Stimulated activated CD8-positive, alpha-beta memory T cell treated with anti-CD3 and anti-CD28 coated beads, Interleukin-7, amount 100 ng/mL, for 4 hours (primary cell): ENCODE measurements around the gene KRT26.
"Not testable (repeated sequence)": the region's sequence is repeated elsewhere in the genome, so short reads cannot be mapped to it uniquely, and the experiment has no call there.

ENCODE experiments used
- DNase-seq, 2 donors: peaks; one replicate each; pipeline ENCODE4 v3.0.0-alpha.2; 2020; ENCODE audit warnings: low read depth in 2 of 2

The KRT26 gene

GRCh38 chr17:40794466-40794865 is 22.5 kb upstream of the KRT26 start:
- DNase-seq: no peak

- no peak for DNase-seq
Measured at GRCh38 chr17:40793832-40794231, 21.8 kb upstream of the KRT26 start.

DNA sequence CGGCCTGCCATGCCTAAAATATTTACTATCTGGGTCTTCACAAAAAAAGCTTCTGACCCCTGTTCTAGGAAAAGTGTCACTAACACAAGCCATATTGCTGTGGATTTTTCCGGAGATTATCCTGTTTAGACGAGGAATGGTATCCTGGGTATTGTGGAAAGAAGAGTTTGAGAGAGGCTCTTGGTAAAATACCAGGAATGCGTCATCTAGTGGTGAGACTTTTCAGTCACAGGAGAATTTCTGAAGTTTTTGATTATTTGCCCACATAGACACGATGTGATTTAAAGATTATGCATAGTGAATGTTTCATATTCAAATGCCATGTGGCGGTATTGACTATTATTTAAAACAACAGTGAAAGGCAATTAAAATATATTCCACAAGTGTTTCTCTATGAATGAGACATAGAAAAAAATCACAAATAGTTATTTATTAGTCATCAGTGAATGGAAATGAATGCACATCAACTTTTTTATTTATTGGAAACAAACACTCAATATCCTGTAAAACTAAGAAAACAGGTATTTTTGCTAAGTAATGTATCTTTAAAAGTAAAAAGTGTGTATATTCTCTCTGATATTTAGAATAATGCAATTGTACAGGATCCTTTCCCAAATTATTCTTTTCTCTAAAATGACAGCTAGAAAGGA is 19.9 kb upstream of the KRT26 start:
- no peak for DNase-seq

DNA sequence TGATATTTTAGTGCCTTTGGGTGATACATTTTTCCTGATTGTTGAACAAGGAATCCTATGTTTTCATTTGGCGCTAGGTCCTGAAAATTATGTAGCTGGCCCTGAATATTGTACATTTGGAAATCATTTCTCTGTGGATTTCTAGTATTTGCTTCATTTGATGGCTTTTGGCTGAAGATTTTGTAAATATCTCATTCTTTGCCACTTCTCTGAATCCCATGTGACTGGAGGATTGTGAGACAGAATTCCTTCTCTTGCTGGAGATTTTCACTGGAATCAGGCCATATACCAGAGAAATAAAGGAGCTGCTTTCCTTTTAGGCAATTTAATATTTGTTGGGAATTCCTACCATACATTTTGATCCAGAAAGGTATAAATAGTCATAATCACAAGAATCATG is 19.1 kb upstream of the KRT26 start:
- no peak for DNase-seq

GRCh38 chr17:40782450-40782849 is 10.4 kb upstream of the KRT26 start, which contains the start of gene KRT27:
KRT27 (minus strand) TSS chr17:40782550; CDS start chr17:40782493, 57 bp downstream.
- no peak for DNase-seq

DNA sequence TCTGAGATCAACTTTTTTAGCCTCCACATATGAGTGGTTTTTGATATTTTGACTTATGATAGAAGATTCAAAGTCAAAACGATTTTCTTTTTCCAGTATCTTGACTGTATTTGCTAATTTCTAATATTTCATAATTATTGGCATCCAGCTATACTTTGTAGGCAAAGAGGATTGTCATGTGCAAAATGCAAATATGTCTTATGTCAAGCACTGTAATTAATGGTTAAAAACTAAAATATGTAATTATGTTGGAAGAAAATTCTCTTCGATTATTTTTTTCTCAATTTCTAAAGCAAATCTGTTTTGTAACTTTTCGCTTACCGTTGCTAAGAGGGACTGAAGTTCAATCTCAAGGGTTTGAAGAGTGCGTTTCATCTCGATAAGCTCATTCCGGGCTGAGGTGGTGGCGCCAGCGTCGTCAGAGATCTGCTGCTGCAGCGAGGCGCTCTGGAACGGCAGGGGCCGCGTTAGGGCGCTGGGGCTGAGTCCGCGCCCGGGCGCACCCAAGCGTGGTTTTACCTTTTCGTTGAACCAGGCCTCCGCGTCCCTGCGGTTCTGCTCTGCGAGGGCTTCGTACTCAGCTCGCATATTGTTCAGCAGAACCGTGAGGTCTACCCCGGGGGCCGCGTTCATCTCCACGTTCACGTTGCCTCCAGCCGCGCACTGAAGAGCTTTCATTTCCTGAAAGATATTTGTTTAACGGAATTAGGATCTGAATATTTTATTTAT is 7.3 kb upstream of the KRT26 start:
- no peak for DNase-seq

- no peak for DNase-seq
Measured at GRCh38 chr17:40778461-40778860, 6.5 kb upstream of the KRT26 start.

- DNase-seq: no peak
Measured at GRCh38 chr17:40777971-40778370, 6.0 kb upstream of the KRT26 start.

DNA sequence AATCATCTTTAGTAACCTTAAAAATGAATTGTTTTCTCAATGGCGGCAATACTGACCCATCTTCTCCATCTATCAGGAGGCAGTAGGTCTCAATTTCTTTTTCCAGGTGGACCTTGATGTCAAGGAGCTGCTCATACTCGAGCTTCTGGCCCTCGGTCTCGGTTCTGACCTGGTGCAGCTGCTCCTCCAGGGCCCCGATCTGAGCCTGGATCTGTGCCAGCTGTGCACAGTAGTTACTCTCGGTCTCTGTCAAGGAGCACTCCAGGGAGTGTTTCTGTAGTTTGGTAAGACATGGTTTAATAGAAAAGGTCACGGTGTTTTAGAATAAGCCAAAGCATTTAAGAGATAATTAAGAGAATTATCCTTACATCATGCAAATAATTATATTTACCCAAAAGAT is 5.5 kb upstream of the KRT26 start:
- no peak for DNase-seq

- DNase-seq: no peak
Measured at GRCh38 chr17:40775945-40776344, 3.9 kb upstream of the KRT26 start.

GRCh38 chr17:40765657-40766056 is 6.3 kb downstream of the KRT26 start:
- DNase-seq: no peak

- no peak for DNase-seq
Measured at GRCh38 chr17:40763752-40764151, 8.2 kb downstream of the KRT26 start.

DNA sequence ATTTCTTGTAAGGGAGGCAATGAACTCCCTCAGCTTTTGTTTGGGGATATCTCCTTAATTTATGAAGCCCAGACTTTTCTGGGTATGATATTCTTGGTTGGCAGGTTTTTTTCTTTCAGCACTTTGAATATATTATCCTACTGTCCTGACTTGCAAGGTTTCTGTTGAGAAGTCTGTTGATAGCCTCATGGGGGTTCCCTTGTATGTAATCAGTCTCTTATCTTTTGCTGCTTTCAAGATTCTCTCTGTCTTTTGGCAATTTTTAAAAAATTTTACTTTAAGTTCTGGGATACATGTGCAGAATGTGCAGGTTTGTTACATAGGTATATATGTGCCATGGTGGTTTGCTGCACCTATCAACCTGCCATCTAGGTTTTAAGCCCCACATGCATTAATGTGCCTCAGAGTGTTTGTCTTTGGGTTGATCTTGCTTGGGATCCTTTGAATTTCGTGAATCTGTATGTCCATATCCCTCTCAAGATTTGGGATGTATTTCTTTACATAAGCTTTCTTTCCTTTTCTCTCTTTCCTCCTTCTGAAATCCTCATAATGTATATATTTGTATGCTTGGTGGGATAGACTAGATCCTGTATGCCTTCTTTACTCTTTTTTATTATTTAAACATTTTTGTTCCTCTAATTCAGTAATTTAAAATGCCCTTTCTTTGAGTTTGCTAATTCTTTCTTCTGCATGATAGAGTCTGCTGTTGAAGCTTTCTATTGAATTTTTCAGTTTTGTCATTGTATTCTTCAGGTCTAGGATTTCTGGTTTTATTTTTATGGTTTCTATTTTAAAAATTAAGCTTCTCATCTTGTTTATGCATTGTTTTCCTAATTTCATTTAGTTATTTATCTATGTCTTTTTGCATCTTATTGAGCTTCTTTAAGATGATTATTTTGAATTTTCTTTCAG is 11.6 kb downstream of the KRT26 start:
- no peak for DNase-seq

DNA sequence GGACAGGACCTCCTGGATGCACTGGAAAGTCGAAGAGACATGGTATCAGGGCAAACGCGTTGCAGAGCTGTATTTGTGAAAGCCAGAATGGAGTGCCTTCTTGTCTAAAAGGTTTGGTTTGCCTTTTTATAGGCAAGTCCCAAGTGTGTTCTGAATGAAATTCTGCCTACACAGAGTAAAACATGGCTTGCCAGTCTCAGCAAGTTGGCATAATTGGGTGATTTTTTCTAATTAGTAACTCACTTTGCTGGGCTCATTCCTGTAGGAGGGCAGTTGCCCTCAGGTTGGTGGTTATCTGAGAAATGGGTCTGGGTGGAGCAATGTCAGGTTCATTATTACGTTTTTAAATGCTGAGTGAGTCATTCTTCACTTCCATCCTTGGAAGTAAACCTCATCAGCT is 16.8 kb downstream of the KRT26 start, which contains the start of gene KRT25:
TSS of gene KRT25 (minus strand) at position 101 of the 400 bp plus-strand sequence. CDS start at position 41, 60 bp downstream.
- DNase-seq: no peak

DNA sequence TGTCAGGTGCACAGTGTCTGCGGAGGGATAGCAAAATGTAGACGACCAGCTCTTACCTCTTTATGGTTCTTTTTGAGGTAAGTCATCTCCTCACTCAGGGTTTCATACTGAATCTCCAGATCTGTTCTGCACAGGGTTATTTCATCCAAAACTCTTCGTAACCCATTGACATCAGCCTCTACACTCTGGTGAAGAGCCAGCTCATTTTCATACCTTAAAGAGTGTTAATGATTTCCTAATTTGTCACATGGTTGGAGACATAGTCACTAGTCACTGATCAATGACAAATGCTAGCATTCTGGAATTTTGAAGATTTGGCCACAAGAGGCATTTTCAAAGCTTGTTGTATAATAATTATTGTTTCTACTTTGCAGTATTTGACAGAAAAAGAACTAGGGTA is 18.2 kb downstream of the KRT26 start:
- DNase-seq: no peak

DNA sequence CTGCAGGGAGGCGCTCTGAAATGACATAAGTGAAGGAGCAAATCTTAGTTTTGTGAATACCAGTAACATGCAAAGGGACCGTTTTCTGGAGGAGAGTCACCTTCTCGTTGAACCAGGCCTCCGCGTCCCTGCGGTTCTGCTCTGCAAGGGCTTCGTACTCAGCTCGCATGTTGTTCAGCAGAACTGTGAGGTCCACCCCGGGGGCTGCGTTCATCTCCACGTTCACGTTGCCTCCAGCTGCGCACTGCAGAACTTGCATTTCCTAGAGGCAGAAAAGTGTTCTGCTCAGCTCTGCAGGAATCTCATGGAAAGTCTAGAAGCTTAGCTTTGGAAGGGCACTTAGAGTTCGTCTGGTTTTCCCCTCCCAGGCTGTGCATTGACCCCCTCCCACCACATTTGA is 20.9 kb downstream of the KRT26 start:
- no peak for DNase-seq

GRCh38 chr17:40750391-40750790 is 21.6 kb downstream of the KRT26 start:
- no peak for DNase-seq

DNA sequence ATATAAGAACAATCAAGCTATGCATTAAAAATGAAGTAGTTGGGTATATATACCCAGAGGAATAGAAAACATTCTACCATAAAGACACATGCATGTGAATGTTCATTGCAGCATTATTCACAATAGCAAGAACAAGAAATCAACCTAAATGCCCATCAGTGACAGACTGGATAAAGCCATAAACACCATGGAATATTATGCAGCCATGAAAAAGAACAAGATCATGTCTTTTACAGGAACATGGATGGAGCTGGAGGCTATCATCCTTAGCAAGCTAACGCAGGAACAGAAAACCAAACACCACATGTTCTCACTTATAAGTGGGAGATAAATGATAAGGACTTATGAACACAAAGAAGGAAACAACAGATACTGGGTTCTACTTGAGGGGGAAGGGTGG is 23.3 kb downstream of the KRT26 start:
- DNase-seq: not testable (repeated sequence)

GRCh38 chr17:40738553-40738952 is 33.4 kb downstream of the KRT26 start:
- DNase-seq: no peak

- DNase-seq: no peak
Measured at GRCh38 chr17:40735016-40735415, 37.0 kb downstream of the KRT26 start.

GRCh38 chr17:40734018-40734417 is 38.0 kb downstream of the KRT26 start:
- DNase-seq: no peak

DNA sequence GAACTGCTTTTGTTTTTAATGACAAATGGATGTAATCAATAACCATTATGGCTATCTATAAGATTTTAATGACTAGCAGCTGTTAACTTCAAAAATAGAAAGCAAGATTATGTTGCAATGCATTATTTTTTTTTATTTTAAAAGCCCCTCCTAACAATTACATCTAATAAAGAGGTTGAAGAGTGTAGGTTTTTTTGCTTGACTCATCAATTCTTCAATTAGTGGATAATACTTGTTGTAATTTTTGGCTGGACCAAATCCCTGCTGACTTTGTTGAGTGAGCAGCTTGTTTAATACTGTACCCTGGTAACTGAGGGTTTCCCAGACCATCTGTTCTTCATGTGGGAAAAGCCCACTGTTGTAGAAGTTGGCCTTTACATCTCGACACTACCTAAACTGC is 41.0 kb downstream of the KRT26 start:
- no peak for DNase-seq
